GM19397 (cell line): ENCODE data around the gene SDK1.

Experiments
- ATAC-seq: cut with Tn5 transposase; IDR thresholded peaks from one replicate; pipeline ENCODE4 v1.9.1; 2021; ENCODE audit warnings: mild to moderate bottlenecking, moderate library complexity; ENCODE audit not compliant: unreplicated experiment

SDK1 gene, protein sequence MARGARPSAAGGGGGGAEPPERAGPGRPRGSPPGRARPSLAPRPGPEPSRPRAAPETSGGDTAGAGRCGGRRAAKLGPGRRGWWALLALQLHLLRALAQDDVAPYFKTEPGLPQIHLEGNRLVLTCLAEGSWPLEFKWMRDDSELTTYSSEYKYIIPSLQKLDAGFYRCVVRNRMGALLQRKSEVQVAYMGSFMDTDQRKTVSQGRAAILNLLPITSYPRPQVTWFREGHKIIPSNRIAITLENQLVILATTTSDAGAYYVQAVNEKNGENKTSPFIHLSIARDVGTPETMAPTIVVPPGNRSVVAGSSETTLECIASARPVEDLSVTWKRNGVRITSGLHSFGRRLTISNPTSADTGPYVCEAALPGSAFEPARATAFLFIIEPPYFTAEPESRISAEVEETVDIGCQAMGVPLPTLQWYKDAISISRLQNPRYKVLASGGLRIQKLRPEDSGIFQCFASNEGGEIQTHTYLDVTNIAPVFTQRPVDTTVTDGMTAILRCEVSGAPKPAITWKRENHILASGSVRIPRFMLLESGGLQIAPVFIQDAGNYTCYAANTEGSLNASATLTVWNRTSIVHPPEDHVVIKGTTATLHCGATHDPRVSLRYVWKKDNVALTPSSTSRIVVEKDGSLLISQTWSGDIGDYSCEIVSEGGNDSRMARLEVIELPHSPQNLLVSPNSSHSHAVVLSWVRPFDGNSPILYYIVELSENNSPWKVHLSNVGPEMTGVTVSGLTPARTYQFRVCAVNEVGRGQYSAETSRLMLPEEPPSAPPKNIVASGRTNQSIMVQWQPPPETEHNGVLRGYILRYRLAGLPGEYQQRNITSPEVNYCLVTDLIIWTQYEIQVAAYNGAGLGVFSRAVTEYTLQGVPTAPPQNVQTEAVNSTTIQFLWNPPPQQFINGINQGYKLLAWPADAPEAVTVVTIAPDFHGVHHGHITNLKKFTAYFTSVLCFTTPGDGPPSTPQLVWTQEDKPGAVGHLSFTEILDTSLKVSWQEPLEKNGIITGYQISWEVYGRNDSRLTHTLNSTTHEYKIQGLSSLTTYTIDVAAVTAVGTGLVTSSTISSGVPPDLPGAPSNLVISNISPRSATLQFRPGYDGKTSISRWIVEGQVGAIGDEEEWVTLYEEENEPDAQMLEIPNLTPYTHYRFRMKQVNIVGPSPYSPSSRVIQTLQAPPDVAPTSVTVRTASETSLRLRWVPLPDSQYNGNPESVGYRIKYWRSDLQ (N-terminal part only)

DNA sequence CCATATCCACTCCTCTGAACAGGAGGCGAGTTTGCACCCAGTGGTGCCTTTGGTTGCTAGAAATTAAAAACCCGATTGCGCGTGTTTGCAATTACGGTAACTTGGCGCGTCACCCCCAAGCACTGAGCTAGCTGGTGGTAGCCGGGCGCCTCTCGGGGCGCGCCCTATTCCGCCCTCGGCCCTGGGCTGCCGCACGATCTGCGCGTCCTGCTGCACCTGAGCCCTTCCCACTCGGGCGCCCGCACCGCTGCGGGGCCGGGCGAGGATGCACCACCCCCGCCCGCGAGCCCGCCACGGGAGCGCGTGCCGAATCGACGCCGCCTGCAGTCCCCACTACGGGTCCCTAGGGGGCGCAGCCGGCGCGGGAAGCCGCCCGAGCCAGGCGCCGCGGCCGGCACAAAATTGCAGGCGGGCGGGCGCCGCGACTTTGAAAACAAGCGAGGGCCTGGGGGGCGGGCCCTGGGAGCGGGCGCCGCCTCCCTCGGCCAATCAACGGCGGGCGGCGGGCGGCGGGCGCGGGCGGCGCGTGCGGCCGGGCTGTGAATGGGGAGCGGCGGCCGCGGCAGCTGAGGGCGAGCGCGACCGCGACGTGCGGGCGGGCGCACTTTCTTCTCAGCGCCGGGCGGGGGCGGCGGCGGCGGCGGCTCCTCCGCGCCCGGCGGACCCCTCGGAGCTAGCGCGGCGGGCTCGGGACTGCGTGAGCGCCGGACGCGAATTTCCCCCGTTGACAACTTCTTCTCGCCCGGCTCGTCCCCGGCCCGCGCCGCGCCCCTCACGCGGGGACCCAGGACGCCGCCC lies at the start of gene SDK1:
Gene SDK1, plus strand, starts transcription at position 602 of the 798 bp plus-strand sequence. CDS start 335 bp downstream, outside the sequence.
- peak; percentile 93 for ATAC-seq

GRCh38 chr7:3254718-3255117 lies 46.3 kb upstream of the SDK1 start:
- no peak for ATAC-seq

- no peak for ATAC-seq
These were observed 41.2 kb upstream of the SDK1 start for GRCh38 chr7:3259711-3260400.

- no peak for ATAC-seq
These were observed 40.7 kb upstream of the SDK1 start for GRCh38 chr7:3260401-3260715.

DNA sequence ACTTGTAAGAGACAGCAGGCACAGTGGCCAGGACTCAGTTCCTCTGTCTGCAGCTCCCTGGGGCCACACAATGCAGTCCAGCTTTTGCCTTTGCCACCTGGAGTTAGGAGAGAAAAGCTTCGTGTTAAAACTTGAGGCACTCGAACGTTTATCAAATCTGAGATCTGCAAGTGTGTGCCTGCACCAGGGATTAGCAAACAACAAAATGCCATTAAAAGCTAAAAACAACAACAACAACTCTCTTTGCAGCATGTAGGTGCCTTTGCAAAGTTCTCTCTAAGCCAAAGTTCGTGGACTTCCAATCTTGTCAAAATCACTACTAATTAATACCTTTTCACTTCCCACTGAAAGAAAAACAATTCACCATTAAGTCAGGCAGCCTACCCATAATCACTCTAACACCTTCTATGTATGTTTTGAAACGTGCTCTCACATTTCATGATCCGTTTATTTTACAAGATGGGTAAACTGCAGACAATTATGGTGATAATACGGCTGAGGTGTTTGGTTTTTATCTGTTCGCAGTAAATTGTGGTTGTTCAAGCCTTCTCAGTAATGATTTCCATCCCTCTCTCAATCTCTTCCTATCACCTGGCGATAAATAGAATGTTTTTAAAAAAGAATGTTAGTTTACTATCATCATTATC lies 36.2 kb upstream of the SDK1 start:
- no peak for ATAC-seq

- ATAC-seq = no peak
These were observed 35.7 kb upstream of the SDK1 start for GRCh38 chr7:3265388-3265787.

DNA sequence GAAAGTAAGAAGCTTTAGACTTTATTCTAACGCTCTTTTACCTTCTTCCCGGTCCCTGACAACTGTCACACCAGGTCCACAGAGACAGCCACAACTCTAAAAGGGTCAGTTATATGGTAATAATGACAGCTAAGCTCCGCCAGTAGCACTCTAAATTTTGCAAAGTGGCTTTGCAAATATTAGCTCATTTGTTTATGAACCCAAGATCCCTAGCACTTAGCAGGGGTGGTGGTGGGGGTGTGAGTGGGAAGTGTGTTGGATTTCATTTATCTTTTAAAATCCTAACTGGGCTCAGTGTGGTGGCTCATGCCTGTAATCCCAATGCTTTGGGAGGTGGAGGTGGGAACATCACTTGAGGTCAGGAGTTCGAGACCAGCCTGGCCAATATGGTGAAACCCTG lies 34.8 kb upstream of the SDK1 start:
- ATAC-seq = no peak

DNA sequence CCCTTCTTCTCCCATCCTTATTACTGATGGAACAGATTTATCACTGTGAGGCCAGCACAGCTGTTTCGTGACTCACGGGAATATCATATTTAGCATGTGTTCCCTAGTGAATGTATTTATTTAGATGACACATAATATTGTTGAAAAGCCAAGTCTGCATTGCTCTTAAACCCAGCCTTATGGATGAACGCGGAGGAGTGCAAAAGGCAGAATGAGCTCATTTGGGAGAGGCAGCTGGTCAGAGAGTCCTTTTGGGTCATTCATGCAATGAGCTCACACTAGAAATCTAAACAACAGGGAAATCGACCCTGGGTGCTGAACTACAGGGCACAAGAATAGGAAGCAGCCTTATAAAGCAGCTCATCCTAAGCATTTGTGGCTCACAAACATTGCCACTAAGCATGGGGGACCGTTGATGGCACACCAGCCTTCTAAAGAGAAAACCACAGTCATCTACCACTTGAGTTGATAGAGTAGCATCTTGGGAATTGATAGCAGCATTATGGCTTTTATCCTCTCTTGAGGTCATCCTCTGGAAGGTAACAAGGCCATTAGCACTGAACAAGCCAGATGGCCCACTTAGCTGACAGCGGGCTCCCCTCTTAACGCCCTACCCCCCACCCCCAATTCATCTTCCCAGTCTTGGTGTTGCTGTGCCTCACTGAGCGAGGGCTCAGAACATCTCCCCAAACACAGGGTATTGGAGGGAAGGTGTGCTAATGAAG lies 32.9 kb upstream of the SDK1 start:
- no peak for ATAC-seq

GRCh38 chr7:3270362-3270761 lies 30.7 kb upstream of the SDK1 start:
- ATAC-seq = no peak

DNA sequence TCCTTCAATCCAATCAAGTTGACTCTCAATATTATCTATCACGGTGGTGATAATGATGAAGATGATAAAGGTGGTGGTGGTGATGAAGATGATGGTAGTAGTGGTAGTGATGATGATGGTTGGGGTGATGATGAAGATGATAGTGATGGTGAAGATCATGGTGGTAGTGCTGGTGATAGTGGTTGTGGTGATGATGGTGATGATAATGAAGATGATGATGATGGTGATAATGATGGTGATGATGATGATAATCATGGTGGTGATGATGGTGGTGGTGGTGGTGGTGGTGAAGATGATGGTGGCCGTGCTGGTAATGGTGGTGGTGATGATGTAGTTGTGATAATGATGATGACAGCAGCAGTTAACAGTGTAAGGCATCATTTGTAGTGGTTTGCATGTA lies 29.8 kb upstream of the SDK1 start:
- ATAC-seq = no peak

GRCh38 chr7:3272691-3273141 lies 28.3 kb upstream of the SDK1 start:
- ATAC-seq = no peak

DNA sequence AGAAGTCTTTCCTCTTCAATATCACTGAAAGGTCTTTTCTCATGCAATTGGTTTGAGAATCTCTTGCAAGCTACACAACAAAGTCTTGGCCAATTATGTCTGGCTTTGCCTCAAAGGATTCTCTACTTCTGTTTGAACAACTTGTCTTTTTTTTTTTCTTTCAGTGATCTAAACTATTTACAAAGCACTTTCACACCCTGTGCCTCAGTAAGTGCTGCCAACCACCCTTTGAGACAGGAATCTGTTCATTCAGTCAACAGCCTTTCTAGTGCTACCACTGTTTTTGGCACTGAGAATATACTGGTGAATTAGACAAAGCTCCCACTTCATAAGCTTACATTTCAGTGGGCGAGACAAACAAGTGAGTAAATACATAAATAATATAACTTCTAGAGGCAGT lies 26.9 kb upstream of the SDK1 start:
- ATAC-seq = no peak

- ATAC-seq = no peak
These were observed 23.2 kb upstream of the SDK1 start for GRCh38 chr7:3277604-3278572.

DNA sequence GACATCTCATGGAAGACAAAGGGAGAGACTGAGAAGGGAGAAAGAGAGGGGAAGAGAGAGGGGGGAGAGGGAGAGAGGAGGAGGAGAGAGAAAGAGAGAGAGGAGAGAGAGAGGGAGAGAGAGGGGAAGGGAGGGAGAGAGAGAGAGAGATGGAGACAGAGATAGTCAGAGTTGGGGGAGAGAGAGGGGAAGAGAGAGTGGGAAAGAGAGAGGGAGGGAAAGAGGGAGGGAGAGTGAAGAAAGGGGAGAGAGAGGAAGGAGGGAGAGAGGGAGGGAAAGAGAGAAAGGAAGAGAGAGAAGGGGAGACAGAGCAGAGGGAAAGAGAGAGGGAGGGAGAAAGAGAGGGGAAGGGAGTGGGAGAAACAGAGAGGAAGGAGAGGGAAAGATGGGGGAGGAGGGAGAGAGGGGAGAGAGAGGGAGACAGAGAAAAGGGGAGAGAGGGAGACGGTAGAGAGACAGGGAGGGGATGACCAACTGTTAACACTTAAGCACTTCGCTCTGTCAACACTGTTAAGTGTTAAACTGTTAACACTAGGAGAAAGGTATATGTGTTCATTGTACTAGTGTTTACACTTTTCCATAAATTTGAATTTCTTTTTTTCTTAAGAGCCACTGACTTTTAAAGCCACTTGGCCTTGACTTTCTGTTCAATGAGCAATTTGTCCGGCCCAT lies 21.8 kb upstream of the SDK1 start:
- no peak for ATAC-seq

- ATAC-seq = no peak
These were observed 20.6 kb upstream of the SDK1 start for GRCh38 chr7:3280445-3280844.

- ATAC-seq = no peak
These were observed 20.0 kb upstream of the SDK1 start for GRCh38 chr7:3280946-3281656.
